ENCODE data around the gene ZIC5.

DNA sequence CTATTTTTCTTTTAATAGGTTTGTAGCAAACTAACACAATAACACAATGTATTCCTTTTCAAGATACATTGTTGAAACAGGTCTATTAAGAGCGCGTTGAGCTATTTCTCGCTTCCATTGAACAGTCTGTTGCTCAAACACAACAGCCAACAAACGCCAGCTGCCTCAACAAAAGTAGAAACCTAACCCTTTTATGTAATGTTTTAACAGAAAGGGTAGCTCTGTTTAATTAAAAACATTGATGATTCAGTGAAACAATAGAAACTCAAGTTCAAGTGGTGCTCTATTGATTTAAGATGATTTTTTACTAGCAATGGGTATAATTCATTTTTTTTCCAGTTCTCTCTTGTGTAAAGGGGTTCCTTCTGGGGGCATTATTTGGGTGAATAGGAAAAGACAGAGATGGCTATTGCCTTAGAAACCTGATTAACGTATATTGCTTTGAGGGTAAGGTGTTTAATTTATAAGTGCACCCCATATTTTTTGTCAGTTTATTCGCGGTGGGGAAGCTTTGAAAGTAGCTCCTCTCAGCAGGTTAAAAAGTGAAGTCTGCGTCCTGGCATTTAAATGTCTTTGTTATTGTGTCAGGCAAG, 24.9 kb upstream of the ZIC5 start:
- TF ChIP-seq ZFP36 (IDR thresholded peaks at IDR 0.05; ENCODE audit: borderline replicate concordance, partially characterized antibody) (no peak), EP300 (IDR thresholded peaks at IDR 0.05) (no peak), JUN (IDR thresholded peaks at IDR 0.05) (no peak), EHMT2 (IDR thresholded peaks at IDR 0.05; ENCODE audit: low read depth) (no peak), POLR2A (IDR thresholded peaks at IDR 0.05; ENCODE audit: low read length) (no peak), SREBF2 (IDR thresholded peaks at IDR 0.05) (no peak), GATA3 (IDR thresholded peaks at IDR 0.05; ENCODE audit: borderline replicate concordance) (no peak), RAD21 (conservative IDR thresholded peaks at IDR 0.05 in 1 of 2, IDR thresholded peaks at IDR 0.05 in 1 of 2) (no peak), JUNB (IDR thresholded peaks at IDR 0.05) (no peak), RCOR1 (IDR thresholded peaks at IDR 0.05; ENCODE audit: low read depth, low read length) (no peak)
- TF ChIP-seq, protein P1, sequence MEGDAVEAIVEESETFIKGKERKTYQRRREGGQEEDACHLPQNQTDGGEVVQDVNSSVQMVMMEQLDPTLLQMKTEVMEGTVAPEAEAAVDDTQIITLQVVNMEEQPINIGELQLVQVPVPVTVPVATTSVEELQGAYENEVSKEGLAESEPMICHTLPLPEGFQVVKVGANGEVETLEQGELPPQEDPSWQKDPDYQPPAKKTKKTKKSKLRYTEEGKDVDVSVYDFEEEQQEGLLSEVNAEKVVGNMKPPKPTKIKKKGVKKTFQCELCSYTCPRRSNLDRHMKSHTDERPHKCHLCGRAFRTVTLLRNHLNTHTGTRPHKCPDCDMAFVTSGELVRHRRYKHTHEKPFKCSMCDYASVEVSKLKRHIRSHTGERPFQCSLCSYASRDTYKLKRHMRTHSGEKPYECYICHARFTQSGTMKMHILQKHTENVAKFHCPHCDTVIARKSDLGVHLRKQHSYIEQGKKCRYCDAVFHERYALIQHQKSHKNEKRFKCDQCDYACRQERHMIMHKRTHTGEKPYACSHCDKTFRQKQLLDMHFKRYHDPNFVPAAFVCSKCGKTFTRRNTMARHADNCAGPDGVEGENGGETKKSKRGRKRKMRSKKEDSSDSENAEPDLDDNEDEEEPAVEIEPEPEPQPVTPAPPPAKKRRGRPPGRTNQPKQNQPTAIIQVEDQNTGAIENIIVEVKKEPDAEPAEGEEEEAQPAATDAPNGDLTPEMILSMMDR (IDR thresholded peaks at IDR 0.05): no peak
- TF ChIP-seq, protein P2, sequence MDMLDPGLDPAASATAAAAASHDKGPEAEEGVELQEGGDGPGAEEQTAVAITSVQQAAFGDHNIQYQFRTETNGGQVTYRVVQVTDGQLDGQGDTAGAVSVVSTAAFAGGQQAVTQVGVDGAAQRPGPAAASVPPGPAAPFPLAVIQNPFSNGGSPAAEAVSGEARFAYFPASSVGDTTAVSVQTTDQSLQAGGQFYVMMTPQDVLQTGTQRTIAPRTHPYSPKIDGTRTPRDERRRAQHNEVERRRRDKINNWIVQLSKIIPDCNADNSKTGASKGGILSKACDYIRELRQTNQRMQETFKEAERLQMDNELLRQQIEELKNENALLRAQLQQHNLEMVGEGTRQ (IDR thresholded peaks at IDR 0.05): no peak
- TF ChIP-seq, protein P3, sequence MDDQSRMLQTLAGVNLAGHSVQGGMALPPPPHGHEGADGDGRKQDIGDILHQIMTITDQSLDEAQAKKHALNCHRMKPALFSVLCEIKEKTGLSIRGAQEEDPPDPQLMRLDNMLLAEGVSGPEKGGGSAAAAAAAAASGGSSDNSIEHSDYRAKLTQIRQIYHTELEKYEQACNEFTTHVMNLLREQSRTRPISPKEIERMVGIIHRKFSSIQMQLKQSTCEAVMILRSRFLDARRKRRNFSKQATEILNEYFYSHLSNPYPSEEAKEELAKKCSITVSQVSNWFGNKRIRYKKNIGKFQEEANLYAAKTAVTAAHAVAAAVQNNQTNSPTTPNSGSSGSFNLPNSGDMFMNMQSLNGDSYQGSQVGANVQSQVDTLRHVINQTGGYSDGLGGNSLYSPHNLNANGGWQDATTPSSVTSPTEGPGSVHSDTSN (IDR thresholded peaks at IDR 0.05): no peak
